Smooth muscle cell (in vitro differentiated cells): ENCODE results near the gene DARS2. TPM values are rescaled to one million over a fixed set of nuclear protein-coding genes. Genes with fewer than 3 reads are reported as not detected.

Experiments used
- DNase-seq: peaks from one replicate; lab custom pipeline; 2025; ENCODE audit not compliant: unreplicated experiment; lab: John Stamatoyannopoulos, UW
- H2AFZ ChIP-seq: fragments of 200-600 bp; sonication (generic); 2 replicates; pipeline ENCODE4 v1.6.0; 2016; ENCODE audit warnings: antibody characterized with exemption, low read depth, mild to moderate bottlenecking
- H3F3A ChIP-seq: fragments of 200-600 bp; sonication (generic); 2 replicates; pipeline ENCODE4 v1.6.0; 2017; ENCODE audit warnings: antibody characterized with exemption, low read depth
- H3K27ac ChIP-seq: fragments of 200-600 bp; sonication (generic); 2 replicates; pipeline ENCODE4 v1.5.1; 2016; ENCODE audit warnings: low read depth, mild to moderate bottlenecking
- H3K27me3 ChIP-seq: fragments of 200-600 bp; sonication (generic); 2 replicates; pipeline ENCODE4 v1.6.1; 2016; ENCODE audit warnings: low read depth, mild to moderate bottlenecking
- H3K36me3 ChIP-seq: fragments of 200-600 bp; sonication (generic); 2 replicates; pipeline ENCODE4 v1.5.1; 2016; ENCODE audit warnings: low read depth
- H3K4me1 ChIP-seq: fragments of 200-600 bp; sonication (generic); 2 replicates; pipeline ENCODE4 v1.5.1; 2016; ENCODE audit warnings: low read depth
- H3K4me2 ChIP-seq: fragments of 200-600 bp; sonication (generic); 2 replicates; pipeline ENCODE4 v1.6.0; 2016; ENCODE audit warnings: mild to moderate bottlenecking
- H3K4me3 ChIP-seq: fragments of 200-600 bp; sonication (generic); 2 replicates; pipeline ENCODE4 v1.5.1; 2016; ENCODE audit warnings: mild to moderate bottlenecking
- H3K79me2 ChIP-seq: fragments of 200-600 bp; sonication (generic); 2 replicates; pipeline ENCODE4 v1.6.0; 2016; ENCODE audit warnings: low read depth, mild to moderate bottlenecking
- H3K9ac ChIP-seq: fragments of 200-600 bp; sonication (generic); 2 replicates; pipeline ENCODE4 v1.6.0; 2016; ENCODE audit warnings: low read depth
- H3K9me3 ChIP-seq: fragments of 200-600 bp; sonication (generic); replicated peaks from 2 replicates; pipeline ENCODE4 v1.5.1; 2016; ENCODE audit warnings: low read depth
- H4K20me1 ChIP-seq: fragments of 200-600 bp; sonication (generic); 2 replicates; pipeline ENCODE4 v1.6.0; 2016; ENCODE audit warnings: low read depth
- WGBS: methylation state at CpG from one replicate; pipeline ENCODE4 v1.1.7; 2016; ENCODE audit warnings: low lambda C conversion rate; 5-methylcytosine and 5-hydroxymethylcytosine counted together
- polyA plus RNA-seq: library from polyadenylated mRNA; unstranded; fragments of >200 nt; fragmentation: Nextera tagmentation; extraction: Ambion mirVana; gene quantifications from 2 replicates; pipeline ENCODE4 v1.2.1, GENCODE V29; 2016
- total RNA-seq: library from RNA; depleted of rRNA; stranded (reverse); fragments of >200 nt; gene quantifications from 2 replicates; pipeline ENCODE4 v1.2.3, GENCODE V29; 2014
- TF ChIP-seq, protein P1 (sequence below): fragments of 200-600 bp; sonication (generic); IDR thresholded peaks from 2 replicates; pipeline ENCODE4 v1.5.1; 2017; ENCODE audit warnings: borderline replicate concordance, mild to moderate bottlenecking, antibody characterized with exemption; ENCODE audit not compliant: insufficient read depth, poor library complexity, severe bottlenecking

DARS2 gene, protein sequence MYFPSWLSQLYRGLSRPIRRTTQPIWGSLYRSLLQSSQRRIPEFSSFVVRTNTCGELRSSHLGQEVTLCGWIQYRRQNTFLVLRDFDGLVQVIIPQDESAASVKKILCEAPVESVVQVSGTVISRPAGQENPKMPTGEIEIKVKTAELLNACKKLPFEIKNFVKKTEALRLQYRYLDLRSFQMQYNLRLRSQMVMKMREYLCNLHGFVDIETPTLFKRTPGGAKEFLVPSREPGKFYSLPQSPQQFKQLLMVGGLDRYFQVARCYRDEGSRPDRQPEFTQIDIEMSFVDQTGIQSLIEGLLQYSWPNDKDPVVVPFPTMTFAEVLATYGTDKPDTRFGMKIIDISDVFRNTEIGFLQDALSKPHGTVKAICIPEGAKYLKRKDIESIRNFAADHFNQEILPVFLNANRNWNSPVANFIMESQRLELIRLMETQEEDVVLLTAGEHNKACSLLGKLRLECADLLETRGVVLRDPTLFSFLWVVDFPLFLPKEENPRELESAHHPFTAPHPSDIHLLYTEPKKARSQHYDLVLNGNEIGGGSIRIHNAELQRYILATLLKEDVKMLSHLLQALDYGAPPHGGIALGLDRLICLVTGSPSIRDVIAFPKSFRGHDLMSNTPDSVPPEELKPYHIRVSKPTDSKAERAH
- total RNA-seq: 16.9 and 19.3 TPM in 2 replicates
- 7.7 and 10.1 TPM in 2 replicates for polyA plus RNA-seq

DNA sequence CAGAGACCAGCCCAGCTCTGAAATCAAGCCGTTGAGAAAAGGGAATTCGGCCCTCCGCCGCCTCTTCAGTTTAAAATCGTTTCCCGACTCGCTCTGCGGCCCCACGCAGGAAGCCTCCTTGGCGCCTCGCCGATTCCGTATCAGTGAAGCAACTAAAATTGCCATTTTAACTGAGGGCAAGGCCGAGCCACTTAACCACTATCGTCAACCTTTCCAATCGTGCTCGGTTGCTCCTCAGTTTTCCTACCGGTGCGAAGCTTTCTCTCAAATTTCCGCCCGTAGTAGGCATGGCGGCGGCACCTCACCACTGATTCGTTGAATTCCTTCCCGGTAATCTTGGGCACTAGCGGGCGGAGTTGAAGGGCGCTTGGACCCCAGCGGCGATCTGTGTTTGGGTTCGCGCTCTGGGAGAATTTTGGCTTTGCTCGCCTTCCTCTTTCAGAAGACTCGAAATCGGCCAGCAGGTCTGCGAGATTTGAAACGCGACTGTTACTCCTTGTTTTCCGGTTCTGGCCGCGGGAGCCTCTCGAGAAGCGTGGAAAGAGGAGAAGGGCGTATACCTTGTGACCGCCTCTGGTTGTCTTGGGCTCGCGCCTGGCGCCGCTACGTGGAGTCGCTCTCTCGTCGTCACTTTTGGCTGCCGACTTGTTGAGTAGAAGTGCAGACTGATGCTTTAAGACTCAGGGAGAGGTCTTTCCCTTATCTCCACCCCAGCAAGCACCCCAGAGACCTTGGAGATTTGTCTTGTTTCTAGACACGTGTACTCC is at the start of gene DARS2, which contains the start of gene CENPL:
Gene DARS2 (plus strand): TSS at position 359 of the 767 bp plus-strand sequence. CDS start 557 bp downstream, outside the sequence.
Gene CENPL (minus strand): TSS at position 569 of the 767 bp plus-strand sequence. CDS start 13,584 bp downstream, outside the sequence.
- peak within 1 kb of the TSS; percentile 87 for H3K9ac ChIP-seq
- whole genome bisulfite sequencing: under 1% methylated on average over 55 of the region's 55 CpGs
- peaks cover 42% of the 10 kb centered on the region for H3K79me2 ChIP-seq

DNA sequence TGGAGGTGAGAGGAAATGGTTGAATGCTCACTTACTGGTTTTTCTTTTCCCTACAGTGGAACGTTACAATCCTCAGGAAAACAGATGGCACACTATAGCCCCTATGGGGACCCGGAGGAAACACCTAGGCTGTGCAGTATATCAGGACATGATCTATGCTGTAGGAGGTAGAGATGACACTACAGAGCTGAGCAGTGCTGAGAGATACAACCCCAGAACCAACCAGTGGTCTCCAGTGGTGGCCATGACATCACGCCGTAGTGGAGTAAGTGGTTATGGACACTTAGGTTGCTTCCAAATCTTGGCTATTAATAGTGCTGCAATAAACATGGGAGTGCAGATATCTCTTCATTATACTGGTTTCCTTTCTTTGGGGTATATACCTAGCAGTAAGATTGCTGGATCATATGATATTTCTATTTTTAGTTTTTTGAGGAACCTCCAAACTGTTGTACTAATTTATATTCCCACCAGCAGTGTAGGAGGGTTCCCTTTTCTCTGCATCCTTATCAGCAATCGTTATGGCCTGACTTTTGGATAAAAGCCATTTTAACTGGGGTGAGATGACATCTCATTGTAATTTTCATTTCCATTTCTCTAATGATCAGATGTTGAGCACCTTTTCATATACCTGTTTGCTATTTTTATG is 48.8 kb upstream of the DARS2 start:
- DNase-seq: no peak
- H3K79me2 ChIP-seq: no peaks in the 10 kb centered on the region
- H3K9ac ChIP-seq: no peak overlapping the region
- no peak overlapping the region for H3K4me3 ChIP-seq
- H3K4me2 ChIP-seq: no peak overlapping the region
- peaks cover 16% of the 10 kb centered on the region for H3K36me3 ChIP-seq
- no peak overlapping the region for H3K27ac ChIP-seq
- peaks cover 32% of the 10 kb centered on the region for H4K20me1 ChIP-seq
- no peaks in the 10 kb centered on the region for H3F3A ChIP-seq
- no peaks in the 10 kb centered on the region for H3K9me3 ChIP-seq
- H3K27me3 ChIP-seq: no peaks in the 10 kb centered on the region
- H2AFZ ChIP-seq: no peak overlapping the region
- TF ChIP-seq, protein P1, sequence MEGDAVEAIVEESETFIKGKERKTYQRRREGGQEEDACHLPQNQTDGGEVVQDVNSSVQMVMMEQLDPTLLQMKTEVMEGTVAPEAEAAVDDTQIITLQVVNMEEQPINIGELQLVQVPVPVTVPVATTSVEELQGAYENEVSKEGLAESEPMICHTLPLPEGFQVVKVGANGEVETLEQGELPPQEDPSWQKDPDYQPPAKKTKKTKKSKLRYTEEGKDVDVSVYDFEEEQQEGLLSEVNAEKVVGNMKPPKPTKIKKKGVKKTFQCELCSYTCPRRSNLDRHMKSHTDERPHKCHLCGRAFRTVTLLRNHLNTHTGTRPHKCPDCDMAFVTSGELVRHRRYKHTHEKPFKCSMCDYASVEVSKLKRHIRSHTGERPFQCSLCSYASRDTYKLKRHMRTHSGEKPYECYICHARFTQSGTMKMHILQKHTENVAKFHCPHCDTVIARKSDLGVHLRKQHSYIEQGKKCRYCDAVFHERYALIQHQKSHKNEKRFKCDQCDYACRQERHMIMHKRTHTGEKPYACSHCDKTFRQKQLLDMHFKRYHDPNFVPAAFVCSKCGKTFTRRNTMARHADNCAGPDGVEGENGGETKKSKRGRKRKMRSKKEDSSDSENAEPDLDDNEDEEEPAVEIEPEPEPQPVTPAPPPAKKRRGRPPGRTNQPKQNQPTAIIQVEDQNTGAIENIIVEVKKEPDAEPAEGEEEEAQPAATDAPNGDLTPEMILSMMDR: no peak
- WGBS: 98% methylated on average over 5 of the region's 5 CpGs
- no peaks in the 10 kb centered on the region for H3K4me1 ChIP-seq

More for the DNA sequence above, at the start of gene DARS2, which contains the start of gene CENPL:
- Histone ChIP-seq H4K20me1 (no peaks in the 10 kb centered on the region), H3K9me3 (no peaks in the 10 kb centered on the region), H3K27me3 (no peaks in the 10 kb centered on the region), H3K36me3 (no peaks in the 10 kb centered on the region), H3K27ac (peak within 1 kb of the TSS; percentile 92), H3K4me2 (peak within 1 kb of the TSS; percentile 92), H2AFZ (peak within 1 kb of the TSS; percentile 91), H3K4me3 (peak within 1 kb of the TSS; percentile 90), H3F3A (no peaks in the 10 kb centered on the region), H3K4me1 (peaks cover 16% of the 10 kb centered on the region)
- TF ChIP-seq, protein P1: no peak
- peak; percentile 96 for DNase-seq

DNA sequence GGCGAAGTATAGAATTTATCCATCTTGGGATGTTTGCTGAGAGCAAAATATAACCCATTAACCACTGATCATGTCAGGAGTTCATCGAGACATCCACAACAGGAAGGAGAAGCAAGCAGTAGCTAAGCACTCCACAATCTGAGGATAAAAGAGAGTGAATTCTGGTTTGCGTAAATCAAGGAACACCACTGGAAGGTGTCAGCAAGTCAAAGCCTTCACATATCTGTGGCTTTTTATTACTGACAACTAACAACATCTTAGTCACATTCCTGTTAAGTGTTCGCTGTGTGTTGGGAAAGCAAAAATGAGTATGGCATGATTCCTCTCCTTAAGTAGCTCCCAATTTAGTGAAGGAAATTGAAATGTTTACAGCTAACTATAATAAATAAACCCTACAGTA is 44.5 kb upstream of the DARS2 start:
- WGBS: 63% methylated on average over 4 of the region's 4 CpGs
- Histone ChIP-seq H3K4me3 (no peak overlapping the region), H2AFZ (no peak overlapping the region), H3K79me2 (no peaks in the 10 kb centered on the region), H3K4me2 (no peak overlapping the region), H3K36me3 (peaks cover 34% of the 10 kb centered on the region), H3K9me3 (no peaks in the 10 kb centered on the region), H3K27me3 (no peaks in the 10 kb centered on the region), H3F3A (no peaks in the 10 kb centered on the region), H3K4me1 (no peaks in the 10 kb centered on the region), H4K20me1 (peaks cover 32% of the 10 kb centered on the region), H3K27ac (no peak overlapping the region), H3K9ac (no peak overlapping the region)
- TF ChIP-seq, protein P1: no peak
- no peak for DNase-seq
